ENCODE data around the gene RASAL3. TPM values are rescaled to one million over a fixed set of nuclear protein-coding genes. Genes with fewer than 3 reads are reported as not detected.

RASAL3 gene
- total RNA-seq, 1 donor from 2014 or later = not detected

- TF ChIP-seq CTCF (IDR thresholded peaks at IDR 0.05; ENCODE audit: insufficient read depth, low read length, poor library complexity, severe bottlenecking) = no peak
- Histone ChIP-seq H3K27me3 (ENCODE audit: control insufficient read depth, insufficient read depth, low read length) (no peaks in the 10 kb centered on the region), H3K4me3 (ENCODE audit: low read depth, low read length) (no peak overlapping the region), H3K36me3 (ENCODE audit: control insufficient read depth, insufficient read depth, low read length) (no peaks in the 10 kb centered on the region)
- no peak for DNase-seq (ENCODE audit: low read depth)
Observed at GRCh38 chr19:15436012-15436825, 28.1 kb downstream of the RASAL3 start.

GRCh38 chr19:15433519-15434069, 30.8 kb downstream of the RASAL3 start:
- H3K27me3 ChIP-seq (ENCODE audit: control insufficient read depth, insufficient read depth, low read length) = no peaks in the 10 kb centered on the region
- DNase-seq (ENCODE audit: low read depth) = no peak
- H3K4me3 ChIP-seq (ENCODE audit: low read depth, low read length) = peak overlapping the region; percentile 82
- no peak for TF ChIP-seq CTCF (IDR thresholded peaks at IDR 0.05; ENCODE audit: insufficient read depth, low read length, poor library complexity, severe bottlenecking)
- no peaks in the 10 kb centered on the region for H3K36me3 ChIP-seq (ENCODE audit: control insufficient read depth, insufficient read depth, low read length)

GRCh38 chr19:15432629-15433518, 31.5 kb downstream of the RASAL3 start:
- DNase-seq (ENCODE audit: low read depth) = no peak
- H3K36me3 ChIP-seq (ENCODE audit: control insufficient read depth, insufficient read depth, low read length) = no peaks in the 10 kb centered on the region
- no peaks in the 10 kb centered on the region for H3K27me3 ChIP-seq (ENCODE audit: control insufficient read depth, insufficient read depth, low read length)
- no peak for TF ChIP-seq CTCF (IDR thresholded peaks at IDR 0.05; ENCODE audit: insufficient read depth, low read length, poor library complexity, severe bottlenecking)
- peak overlapping the region; percentile 82 for H3K4me3 ChIP-seq (ENCODE audit: low read depth, low read length)

GRCh38 chr19:15432018-15432494, 32.3 kb downstream of the RASAL3 start:
- TF ChIP-seq CTCF (IDR thresholded peaks at IDR 0.05; ENCODE audit: insufficient read depth, low read length, poor library complexity, severe bottlenecking) = no peak
- DNase-seq (ENCODE audit: low read depth) = no peak
- no peaks in the 10 kb centered on the region for H3K36me3 ChIP-seq (ENCODE audit: control insufficient read depth, insufficient read depth, low read length)
- H3K27me3 ChIP-seq (ENCODE audit: control insufficient read depth, insufficient read depth, low read length) = no peaks in the 10 kb centered on the region
- H3K4me3 ChIP-seq (ENCODE audit: low read depth, low read length) = peak overlapping the region; percentile 82

GRCh38 chr19:15431396-15432017, 32.8 kb downstream of the RASAL3 start:
- DNase-seq (ENCODE audit: low read depth) = no peak
- no peak for TF ChIP-seq CTCF (IDR thresholded peaks at IDR 0.05; ENCODE audit: insufficient read depth, low read length, poor library complexity, severe bottlenecking)
- Histone ChIP-seq H3K36me3 (ENCODE audit: control insufficient read depth, insufficient read depth, low read length) (peaks cover 1% of the 10 kb centered on the region), H3K4me3 (ENCODE audit: low read depth, low read length) (peak overlapping the region; percentile 82), H3K27me3 (ENCODE audit: control insufficient read depth, insufficient read depth, low read length) (no peaks in the 10 kb centered on the region)

Measured in kidney epithelial cell (primary cell).